Measurements from ENCODE around the gene STAG1.

GRCh38 chr3:136292500-136292899 lies 459.7 kb downstream of the STAG1 start:
- TF ChIP-seq, protein P1, sequence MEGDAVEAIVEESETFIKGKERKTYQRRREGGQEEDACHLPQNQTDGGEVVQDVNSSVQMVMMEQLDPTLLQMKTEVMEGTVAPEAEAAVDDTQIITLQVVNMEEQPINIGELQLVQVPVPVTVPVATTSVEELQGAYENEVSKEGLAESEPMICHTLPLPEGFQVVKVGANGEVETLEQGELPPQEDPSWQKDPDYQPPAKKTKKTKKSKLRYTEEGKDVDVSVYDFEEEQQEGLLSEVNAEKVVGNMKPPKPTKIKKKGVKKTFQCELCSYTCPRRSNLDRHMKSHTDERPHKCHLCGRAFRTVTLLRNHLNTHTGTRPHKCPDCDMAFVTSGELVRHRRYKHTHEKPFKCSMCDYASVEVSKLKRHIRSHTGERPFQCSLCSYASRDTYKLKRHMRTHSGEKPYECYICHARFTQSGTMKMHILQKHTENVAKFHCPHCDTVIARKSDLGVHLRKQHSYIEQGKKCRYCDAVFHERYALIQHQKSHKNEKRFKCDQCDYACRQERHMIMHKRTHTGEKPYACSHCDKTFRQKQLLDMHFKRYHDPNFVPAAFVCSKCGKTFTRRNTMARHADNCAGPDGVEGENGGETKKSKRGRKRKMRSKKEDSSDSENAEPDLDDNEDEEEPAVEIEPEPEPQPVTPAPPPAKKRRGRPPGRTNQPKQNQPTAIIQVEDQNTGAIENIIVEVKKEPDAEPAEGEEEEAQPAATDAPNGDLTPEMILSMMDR (conservative IDR thresholded peaks at IDR 0.05; ENCODE audit: low read depth in 2 of 2): no peak
- no peak for TF ChIP-seq POLR2AphosphoS5 (IDR thresholded peaks at IDR 0.05; ENCODE audit: low read depth)
- TF ChIP-seq EZH2 (IDR thresholded peaks at IDR 0.05; ENCODE audit: low read depth, unreplicated experiment): no peak
- TF ChIP-seq, protein P2, sequence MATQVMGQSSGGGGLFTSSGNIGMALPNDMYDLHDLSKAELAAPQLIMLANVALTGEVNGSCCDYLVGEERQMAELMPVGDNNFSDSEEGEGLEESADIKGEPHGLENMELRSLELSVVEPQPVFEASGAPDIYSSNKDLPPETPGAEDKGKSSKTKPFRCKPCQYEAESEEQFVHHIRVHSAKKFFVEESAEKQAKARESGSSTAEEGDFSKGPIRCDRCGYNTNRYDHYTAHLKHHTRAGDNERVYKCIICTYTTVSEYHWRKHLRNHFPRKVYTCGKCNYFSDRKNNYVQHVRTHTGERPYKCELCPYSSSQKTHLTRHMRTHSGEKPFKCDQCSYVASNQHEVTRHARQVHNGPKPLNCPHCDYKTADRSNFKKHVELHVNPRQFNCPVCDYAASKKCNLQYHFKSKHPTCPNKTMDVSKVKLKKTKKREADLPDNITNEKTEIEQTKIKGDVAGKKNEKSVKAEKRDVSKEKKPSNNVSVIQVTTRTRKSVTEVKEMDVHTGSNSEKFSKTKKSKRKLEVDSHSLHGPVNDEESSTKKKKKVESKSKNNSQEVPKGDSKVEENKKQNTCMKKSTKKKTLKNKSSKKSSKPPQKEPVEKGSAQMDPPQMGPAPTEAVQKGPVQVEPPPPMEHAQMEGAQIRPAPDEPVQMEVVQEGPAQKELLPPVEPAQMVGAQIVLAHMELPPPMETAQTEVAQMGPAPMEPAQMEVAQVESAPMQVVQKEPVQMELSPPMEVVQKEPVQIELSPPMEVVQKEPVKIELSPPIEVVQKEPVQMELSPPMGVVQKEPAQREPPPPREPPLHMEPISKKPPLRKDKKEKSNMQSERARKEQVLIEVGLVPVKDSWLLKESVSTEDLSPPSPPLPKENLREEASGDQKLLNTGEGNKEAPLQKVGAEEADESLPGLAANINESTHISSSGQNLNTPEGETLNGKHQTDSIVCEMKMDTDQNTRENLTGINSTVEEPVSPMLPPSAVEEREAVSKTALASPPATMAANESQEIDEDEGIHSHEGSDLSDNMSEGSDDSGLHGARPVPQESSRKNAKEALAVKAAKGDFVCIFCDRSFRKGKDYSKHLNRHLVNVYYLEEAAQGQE (IDR thresholded peaks at IDR 0.05; ENCODE audit: unreplicated experiment): no peak
- TF ChIP-seq STAT1 (IDR thresholded peaks at IDR 0.05; ENCODE audit: unreplicated experiment): no peak
- no peak for TF ChIP-seq ZNF114 (CRISPR knock-in tag; IDR thresholded peaks at IDR 0.05)
- no peak for TF ChIP-seq EZH2phosphoT487 (IDR thresholded peaks at IDR 0.05; ENCODE audit: unreplicated experiment)
- no peak for TF ChIP-seq JUNB (IDR thresholded peaks at IDR 0.05; ENCODE audit: unreplicated experiment)
- no peak for TF ChIP-seq CREB1 (CRISPR knock-in tag; IDR thresholded peaks at IDR 0.05; ENCODE audit: low read depth)
- TF ChIP-seq, protein P3, sequence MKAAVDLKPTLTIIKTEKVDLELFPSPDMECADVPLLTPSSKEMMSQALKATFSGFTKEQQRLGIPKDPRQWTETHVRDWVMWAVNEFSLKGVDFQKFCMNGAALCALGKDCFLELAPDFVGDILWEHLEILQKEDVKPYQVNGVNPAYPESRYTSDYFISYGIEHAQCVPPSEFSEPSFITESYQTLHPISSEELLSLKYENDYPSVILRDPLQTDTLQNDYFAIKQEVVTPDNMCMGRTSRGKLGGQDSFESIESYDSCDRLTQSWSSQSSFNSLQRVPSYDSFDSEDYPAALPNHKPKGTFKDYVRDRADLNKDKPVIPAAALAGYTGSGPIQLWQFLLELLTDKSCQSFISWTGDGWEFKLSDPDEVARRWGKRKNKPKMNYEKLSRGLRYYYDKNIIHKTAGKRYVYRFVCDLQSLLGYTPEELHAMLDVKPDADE (IDR thresholded peaks at IDR 0.05): no peak
- TF ChIP-seq ZNF331 (CRISPR knock-in tag; IDR thresholded peaks at IDR 0.05; ENCODE audit: low read depth): no peak
- no peak for TF ChIP-seq NANOG (IDR thresholded peaks at IDR 0.05; ENCODE audit: borderline replicate concordance)
- TF ChIP-seq, protein P4, sequence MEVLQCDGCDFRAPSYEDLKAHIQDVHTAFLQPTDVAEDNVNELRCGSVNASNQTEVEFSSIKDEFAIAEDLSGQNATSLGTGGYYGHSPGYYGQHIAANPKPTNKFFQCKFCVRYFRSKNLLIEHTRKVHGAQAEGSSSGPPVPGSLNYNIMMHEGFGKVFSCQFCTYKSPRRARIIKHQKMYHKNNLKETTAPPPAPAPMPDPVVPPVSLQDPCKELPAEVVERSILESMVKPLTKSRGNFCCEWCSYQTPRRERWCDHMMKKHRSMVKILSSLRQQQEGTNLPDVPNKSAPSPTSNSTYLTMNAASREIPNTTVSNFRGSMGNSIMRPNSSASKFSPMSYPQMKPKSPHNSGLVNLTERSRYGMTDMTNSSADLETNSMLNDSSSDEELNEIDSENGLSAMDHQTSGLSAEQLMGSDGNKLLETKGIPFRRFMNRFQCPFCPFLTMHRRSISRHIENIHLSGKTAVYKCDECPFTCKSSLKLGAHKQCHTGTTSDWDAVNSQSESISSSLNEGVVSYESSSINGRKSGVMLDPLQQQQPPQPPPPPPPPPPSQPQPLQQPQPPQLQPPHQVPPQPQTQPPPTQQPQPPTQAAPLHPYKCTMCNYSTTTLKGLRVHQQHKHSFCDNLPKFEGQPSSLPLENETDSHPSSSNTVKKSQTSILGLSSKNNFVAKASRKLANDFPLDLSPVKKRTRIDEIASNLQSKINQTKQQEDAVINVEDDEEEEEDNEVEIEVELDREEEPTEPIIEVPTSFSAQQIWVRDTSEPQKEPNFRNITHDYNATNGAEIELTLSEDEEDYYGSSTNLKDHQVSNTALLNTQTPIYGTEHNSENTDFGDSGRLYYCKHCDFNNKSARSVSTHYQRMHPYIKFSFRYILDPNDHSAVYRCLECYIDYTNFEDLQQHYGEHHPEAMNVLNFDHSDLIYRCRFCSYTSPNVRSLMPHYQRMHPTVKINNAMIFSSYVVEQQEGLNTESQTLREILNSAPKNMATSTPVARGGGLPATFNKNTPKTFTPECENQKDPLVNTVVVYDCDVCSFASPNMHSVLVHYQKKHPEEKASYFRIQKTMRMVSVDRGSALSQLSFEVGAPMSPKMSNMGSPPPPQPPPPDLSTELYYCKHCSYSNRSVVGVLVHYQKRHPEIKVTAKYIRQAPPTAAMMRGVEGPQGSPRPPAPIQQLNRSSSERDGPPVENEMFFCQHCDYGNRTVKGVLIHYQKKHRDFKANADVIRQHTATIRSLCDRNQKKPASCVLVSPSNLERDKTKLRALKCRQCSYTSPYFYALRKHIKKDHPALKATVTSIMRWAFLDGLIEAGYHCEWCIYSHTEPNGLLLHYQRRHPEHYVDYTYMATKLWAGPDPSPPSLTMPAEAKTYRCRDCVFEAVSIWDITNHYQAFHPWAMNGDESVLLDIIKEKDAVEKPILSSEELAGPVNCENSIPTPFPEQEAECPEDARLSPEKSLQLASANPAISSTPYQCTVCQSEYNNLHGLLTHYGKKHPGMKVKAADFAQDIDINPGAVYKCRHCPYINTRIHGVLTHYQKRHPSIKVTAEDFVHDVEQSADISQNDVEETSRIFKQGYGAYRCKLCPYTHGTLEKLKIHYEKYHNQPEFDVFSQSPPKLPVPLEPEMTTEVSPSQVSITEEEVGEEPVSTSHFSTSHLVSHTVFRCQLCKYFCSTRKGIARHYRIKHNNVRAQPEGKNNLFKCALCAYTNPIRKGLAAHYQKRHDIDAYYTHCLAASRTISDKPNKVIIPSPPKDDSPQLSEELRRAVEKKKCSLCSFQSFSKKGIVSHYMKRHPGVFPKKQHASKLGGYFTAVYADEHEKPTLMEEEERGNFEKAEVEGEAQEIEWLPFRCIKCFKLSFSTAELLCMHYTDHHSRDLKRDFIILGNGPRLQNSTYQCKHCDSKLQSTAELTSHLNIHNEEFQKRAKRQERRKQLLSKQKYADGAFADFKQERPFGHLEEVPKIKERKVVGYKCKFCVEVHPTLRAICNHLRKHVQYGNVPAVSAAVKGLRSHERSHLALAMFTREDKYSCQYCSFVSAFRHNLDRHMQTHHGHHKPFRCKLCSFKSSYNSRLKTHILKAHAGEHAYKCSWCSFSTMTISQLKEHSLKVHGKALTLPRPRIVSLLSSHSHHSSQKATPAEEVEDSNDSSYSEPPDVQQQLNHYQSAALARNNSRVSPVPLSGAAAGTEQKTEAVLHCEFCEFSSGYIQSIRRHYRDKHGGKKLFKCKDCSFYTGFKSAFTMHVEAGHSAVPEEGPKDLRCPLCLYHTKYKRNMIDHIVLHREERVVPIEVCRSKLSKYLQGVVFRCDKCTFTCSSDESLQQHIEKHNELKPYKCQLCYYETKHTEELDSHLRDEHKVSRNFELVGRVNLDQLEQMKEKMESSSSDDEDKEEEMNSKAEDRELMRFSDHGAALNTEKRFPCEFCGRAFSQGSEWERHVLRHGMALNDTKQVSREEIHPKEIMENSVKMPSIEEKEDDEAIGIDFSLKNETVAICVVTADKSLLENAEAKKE (CRISPR knock-in tag; IDR thresholded peaks at IDR 0.05): no peak
